AG04450 (cell line): ENCODE data around the gene MIEF1. TPM values are rescaled to one million over a fixed set of nuclear protein-coding genes. Genes with fewer than 3 reads are reported as not detected.

Source experiments
- CTCF ChIA-PET: fragments of 300-600, 350-600 bp; formaldehyde crosslinking; extraction: SDS; loops from one replicate; lab custom pipeline; 2022; ENCODE audit warnings: antibody characterized with exemption, inconsistent platforms; lab: Charles Lee
- POLR2A ChIA-PET: fragments of 350-600 bp; formaldehyde crosslinking; extraction: SDS; loops from one replicate; lab custom pipeline; 2021; ENCODE audit warnings: antibody characterized with exemption, inconsistent platforms; lab: Yijun Ruan, JAX
- DNase-seq: peaks from one replicate; pipeline ENCODE4 v3.0.0-alpha.2; 2011; ENCODE audit warnings: low read depth, low spot score
- H3K27ac ChIP-seq: one replicate; pipeline ENCODE4 v1.5.1; 2012; ENCODE audit warnings: low read depth, low read length, control low read depth
- H3K27me3 ChIP-seq: one replicate; pipeline ENCODE4 v1.6.0; 2012; ENCODE audit warnings: low read length; ENCODE audit not compliant: control insufficient read depth, insufficient read depth
- H3K4me3 ChIP-seq: 2 replicates; pipeline ENCODE4 v1.5.1; 2011; ENCODE audit warnings: mild to moderate bottlenecking, low read depth, low read length, control low read depth
- H3K9me3 ChIP-seq: 2 replicates; pipeline ENCODE4 v1.5.1; 2012; ENCODE audit warnings: low read length; ENCODE audit not compliant: control insufficient read depth, insufficient read depth
- polyA plus RNA-seq: library from polyadenylated mRNA; depleted of rRNA; stranded (reverse); fragments of >200 nt; gene quantifications from 2 replicates; pipeline ENCODE4 v1.2.3, GENCODE V29; 2011
- TF ChIP-seq, protein P1 (sequence below): IDR thresholded peaks from 2 replicates; pipeline ENCODE4 v1.5.1; 2011; ENCODE audit warnings: low read depth, low read length, control low read depth, inconsistent platforms

MIEF1 gene
- polyA plus RNA-seq, 1 experiment: 18.9 TPM

DNA sequence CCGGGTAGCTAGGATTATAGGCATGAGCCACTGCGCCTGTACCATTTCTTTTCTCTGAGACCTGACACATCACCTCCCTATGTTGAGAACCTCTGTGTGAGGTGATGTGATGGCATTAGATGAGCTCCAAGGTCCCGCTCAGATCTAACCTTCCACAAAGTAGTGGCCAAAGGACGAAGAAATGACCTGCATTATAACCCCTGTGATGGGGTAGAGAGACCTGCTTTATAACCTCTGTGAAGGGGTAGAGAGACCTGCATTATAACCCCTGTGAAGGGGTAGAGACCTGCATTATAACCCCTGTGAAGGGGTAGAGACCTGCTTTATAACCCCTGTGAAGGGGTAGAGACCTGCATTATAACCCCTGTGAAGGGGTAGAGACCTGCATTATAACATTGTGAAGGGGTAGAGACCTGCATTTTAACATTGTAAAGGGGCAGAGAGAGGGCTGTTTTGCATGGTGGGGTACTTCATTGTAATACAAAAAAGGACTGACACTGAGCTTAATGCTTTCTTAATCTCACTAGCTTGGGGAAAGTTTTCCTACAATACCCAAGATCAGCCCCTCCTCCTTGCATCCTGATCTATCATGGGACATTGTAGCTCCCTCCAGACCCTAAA is 8.5 kb downstream of the MIEF1 start:
- no peak for DNase-seq
- Histone ChIP-seq H3K27ac (no peak overlapping the region), H3K4me3 (no peak overlapping the region), H3K27me3 (no peaks in the 10 kb centered on the region), H3K9me3 (no peaks in the 10 kb centered on the region)
- POLR2A ChIA-PET: interaction anchor here (2.0 kb wide), 1 partner anchor 9 kb away, joined by 10 read pairs; the partner anchor contains the start of gene ATF4
- TF ChIP-seq, protein P1, sequence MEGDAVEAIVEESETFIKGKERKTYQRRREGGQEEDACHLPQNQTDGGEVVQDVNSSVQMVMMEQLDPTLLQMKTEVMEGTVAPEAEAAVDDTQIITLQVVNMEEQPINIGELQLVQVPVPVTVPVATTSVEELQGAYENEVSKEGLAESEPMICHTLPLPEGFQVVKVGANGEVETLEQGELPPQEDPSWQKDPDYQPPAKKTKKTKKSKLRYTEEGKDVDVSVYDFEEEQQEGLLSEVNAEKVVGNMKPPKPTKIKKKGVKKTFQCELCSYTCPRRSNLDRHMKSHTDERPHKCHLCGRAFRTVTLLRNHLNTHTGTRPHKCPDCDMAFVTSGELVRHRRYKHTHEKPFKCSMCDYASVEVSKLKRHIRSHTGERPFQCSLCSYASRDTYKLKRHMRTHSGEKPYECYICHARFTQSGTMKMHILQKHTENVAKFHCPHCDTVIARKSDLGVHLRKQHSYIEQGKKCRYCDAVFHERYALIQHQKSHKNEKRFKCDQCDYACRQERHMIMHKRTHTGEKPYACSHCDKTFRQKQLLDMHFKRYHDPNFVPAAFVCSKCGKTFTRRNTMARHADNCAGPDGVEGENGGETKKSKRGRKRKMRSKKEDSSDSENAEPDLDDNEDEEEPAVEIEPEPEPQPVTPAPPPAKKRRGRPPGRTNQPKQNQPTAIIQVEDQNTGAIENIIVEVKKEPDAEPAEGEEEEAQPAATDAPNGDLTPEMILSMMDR: no peak
- CTCF ChIA-PET: interaction anchor here (1.5 to 1.9 kb wide), 2 partner anchors 14 to 111 kb away, joined by 6 to 11 read pairs; partner anchors contain the start of gene TAB1

DNA sequence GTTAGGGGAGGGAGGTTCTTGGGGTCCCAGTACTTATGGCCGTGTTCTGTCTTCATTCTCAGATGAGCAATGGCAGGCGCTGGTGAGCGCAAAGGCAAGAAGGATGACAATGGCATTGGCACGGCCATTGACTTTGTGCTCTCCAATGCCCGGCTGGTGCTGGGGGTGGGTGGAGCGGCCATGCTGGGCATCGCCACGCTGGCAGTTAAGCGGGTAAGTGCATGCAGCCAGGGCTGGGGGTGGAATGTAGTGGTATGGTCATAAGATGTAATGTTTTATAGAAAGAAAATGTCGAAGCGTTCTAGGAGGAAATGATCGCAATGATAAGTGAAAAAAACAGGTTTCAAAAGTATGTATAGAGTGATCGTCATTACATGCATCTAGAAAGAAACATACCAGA is 9.1 kb downstream of the MIEF1 start:
- H3K4me3 ChIP-seq: no peak overlapping the region
- H3K27me3 ChIP-seq: no peaks in the 10 kb centered on the region
- no peaks in the 10 kb centered on the region for H3K9me3 ChIP-seq
- DNase-seq: no peak
- no peak overlapping the region for H3K27ac ChIP-seq
- ChIA-PET CTCF (interaction anchor here (1.5 to 1.9 kb wide), 2 partner anchors 15 to 111 kb away, joined by 6 to 11 read pairs; partner anchors contain the start of gene TAB1), POLR2A (interaction anchor here (1.5 to 2.0 kb wide), 2 partner anchors 9 kb away, joined by 4 to 10 read pairs; partner anchors contain the start of genes ATF4 and MIEF1)
- TF ChIP-seq, protein P1: no peak

DNA sequence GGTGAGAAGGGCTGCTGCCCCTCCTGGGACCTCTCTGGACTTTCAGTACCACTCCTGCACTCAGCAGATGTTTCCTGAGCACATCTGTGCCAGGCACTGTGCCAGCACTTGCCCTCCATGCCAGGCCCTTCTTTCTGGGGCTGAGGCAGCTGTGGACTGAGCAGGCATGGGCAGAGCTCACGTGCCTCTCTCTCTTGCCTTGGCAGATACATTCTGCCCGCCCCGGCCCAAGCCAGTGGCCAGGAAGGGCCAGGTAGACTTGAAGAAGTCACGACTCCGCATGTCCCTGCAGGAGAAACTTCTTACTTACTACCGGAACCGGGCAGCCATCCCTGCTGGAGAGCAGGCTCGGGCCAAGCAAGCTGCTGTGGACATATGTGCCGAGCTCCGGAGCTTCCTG is 9.9 kb downstream of the MIEF1 start:
- ChIA-PET CTCF (interaction anchor here (0.6 to 1.5 kb wide), 4 partner anchors 15 to 196 kb away, joined by 3 to 6 read pairs (median 4); no protein-coding TSS in a partner anchor), POLR2A (interaction anchor here (1.5 kb wide), 1 partner anchor 10 kb away, joined by 4 read pairs; the partner anchor contains the start of gene MIEF1)
- TF ChIP-seq, protein P1: no peak
- no peak for DNase-seq
- Histone ChIP-seq H3K4me3 (no peak overlapping the region), H3K9me3 (no peaks in the 10 kb centered on the region), H3K27ac (no peak overlapping the region), H3K27me3 (no peaks in the 10 kb centered on the region)

DNA sequence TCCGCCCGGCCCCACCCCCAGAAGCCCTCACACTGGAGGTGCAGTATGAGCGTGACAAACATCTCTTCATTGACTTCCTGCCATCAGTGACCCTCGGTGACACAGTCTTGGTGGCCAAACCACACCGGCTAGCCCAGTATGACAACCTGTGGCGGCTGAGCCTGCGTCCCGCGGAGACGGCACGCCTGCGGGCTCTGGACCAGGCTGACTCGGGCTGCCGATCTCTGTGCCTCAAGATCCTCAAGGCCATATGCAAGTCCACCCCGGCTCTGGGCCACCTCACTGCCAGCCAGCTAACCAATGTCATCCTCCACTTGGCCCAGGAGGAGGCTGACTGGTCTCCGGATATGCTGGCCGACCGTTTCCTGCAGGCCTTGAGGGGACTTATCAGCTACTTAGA is 11.7 kb downstream of the MIEF1 start:
- DNase-seq: no peak
- ChIA-PET CTCF (interaction anchor here (0.7 to 2.4 kb wide), 15 partner anchors 8 to 512 kb away, joined by 3 to 17 read pairs (median 5); partner anchors contain the start of genes MIEF1 and TAB1), POLR2A (interaction anchor here (1.0 to 1.5 kb wide), 2 partner anchors 20 to 194 kb away, joined by 3 to 5 read pairs; partner anchors contain the start of gene RPL3)

More for the DNA sequence above, 11.7 kb downstream of the MIEF1 start:
- Histone ChIP-seq H3K27ac (no peak overlapping the region), H3K9me3 (no peaks in the 10 kb centered on the region), H3K27me3 (no peaks in the 10 kb centered on the region), H3K4me3 (no peak overlapping the region)
- TF ChIP-seq, protein P1: no peak
